GM21381 (cell line): ENCODE results near the gene RAET1G.
A peak's percentile ranks its signal among the peaks of the same experiment; 100 is the strongest.
"Not testable (repeated sequence)": the region's sequence is repeated elsewhere in the genome, so short reads cannot be mapped to it uniquely, and the experiment has no call there.

Source experiments
- ATAC-seq: cut with Tn5 transposase; IDR thresholded peaks from one replicate; pipeline ENCODE4 v1.9.1; 2021; ENCODE audit warnings: mild to moderate bottlenecking, moderate library complexity; ENCODE audit not compliant: unreplicated experiment

The RAET1G gene

DNA sequence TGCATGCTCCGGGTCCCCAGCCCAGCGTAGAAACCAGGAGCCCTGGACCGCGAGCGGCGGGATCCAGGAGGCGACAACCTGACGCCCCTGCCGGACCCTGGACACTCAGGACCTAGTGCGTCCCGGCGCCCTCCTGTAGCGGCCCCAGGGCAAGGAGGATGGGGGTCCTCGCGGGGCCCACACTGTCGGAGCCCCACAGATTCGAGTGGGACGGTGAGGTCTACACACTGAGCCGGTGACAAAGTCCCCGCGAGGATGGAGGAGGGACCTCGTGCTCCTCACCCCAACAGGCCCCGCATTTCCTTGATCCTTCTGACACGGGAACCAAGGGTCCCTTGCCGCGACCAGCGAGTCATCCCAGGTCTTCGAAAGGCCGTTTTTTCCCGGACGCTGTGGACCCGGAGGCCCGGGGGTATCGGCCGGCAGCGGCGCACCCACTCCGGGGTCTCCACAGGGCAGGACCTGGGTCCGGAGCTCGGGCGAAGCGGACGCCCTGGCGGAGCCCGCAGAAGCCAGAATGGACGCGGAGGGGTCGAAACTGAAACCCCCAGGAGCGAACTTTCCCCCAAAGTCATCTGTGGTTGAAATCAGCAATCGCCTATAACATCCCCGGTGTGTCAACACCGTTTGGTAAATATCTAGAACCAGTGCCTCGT, 31.5 kb upstream of the RAET1G start:
- ATAC-seq, result not testable (repeated sequence)

DNA sequence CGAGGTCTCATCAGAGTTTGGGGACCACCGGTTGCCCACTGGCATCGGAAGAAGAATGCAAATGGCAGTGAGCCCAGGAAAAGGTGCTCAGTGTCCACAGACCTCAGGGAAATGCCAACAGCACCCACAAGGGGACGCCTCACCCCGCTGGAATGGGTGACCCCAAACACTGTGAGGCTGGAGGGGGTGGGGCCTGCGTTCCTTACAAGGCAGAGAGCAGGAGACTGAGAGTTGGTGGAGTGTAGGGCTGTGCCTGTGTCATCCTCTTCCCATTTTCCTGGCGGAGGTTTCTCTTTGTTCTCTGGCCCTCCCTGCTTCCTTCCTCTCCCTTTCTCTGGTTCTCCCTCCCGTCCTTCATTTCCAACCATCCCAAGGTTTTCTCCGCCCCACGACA, 31.0 kb upstream of the RAET1G start:
- not testable (repeated sequence) for ATAC-seq

DNA sequence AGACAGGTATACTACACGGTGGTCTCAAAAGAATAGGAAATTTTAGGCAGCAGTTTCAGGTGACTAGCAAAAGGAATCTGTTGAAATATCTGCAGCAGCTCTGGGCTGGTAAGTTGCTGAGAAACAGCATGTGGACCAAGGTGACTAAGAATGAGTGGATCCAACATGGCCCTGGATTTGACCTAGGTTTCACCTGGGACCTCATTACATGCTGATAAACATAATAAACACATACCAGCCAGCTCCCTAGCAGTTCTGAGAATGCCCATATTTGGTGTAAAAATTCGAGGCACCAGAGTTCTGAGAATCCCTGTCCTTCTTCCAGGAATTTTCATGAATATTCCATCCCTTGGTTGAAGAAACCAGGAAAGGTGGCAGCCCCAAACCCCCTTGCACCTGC, 30.5 kb upstream of the RAET1G start:
- not testable (repeated sequence) for ATAC-seq

GRCh38 chr6:149951626-149952025, 28.7 kb upstream of the RAET1G start:
- ATAC-seq, result no peak

- no peak for ATAC-seq
Observed at GRCh38 chr6:149951096-149951495, 28.2 kb upstream of the RAET1G start.

DNA sequence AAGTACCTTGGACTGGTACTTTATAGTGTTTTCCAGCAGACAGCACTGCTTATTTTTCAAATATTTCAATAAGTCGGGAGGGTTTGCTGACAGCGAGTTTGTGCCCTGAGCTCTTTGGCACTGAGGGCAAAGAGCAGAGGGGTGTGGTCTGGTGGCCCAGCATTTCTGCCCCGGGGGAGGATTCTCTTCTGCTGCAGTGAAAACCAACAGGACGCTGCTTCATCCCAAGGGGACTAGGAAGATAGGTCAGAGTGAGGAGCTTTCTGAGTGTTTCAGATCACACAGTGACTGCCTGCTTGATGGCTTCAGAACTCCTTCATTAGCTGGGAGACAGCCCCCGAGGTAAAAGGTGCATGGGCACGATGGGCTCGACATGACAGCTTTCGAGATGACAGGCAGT, 27.5 kb upstream of the RAET1G start:
- no peak for ATAC-seq

GRCh38 chr6:149948616-149949015, 25.7 kb upstream of the RAET1G start:
- ATAC-seq, result no peak

DNA sequence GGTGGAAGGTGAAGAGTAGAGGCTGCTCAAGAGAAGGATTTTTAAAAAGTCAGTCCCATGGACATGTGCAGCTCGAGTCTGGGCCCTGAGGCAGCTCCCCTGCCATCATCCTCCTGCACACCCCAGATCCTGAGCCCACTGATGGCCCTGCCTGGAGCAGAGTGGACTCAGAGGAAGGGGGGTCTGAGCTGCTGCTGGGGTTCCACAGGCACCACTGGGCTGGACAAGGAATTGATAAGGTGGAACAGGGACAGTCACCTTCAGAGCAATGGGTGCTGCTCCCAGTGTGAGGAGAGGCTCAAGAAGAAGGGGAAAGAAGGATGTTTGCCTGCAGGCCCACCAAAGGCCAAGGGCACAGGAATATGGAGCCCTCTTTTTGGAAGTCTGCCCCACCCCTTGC, 25.1 kb upstream of the RAET1G start:
- no peak for ATAC-seq

DNA sequence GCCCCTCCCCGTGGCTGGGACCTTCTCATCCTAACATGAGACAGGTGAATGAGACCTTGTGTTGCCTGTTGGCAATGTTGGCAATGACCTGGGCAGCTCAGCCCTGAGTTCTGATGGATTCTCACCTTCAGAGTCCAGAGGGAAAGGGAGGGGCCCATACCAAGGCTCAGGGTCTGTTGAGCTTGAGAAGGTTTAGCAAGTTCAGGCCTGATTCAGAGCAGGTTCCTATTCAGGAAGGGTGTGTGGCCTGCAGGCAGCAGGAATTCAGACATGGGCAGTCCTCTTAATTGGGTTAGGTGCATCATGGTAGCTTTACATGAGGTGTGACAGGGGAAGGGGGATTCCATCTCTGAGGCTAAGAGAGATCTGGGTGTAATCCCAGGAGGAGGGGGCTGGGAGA, 24.6 kb upstream of the RAET1G start:
- ATAC-seq, result not testable (repeated sequence)

- ATAC-seq, result not testable (repeated sequence)
Observed at GRCh38 chr6:149946631-149947030, 23.7 kb upstream of the RAET1G start.

- not testable (repeated sequence) for ATAC-seq
Observed at GRCh38 chr6:149945276-149945675, 22.4 kb upstream of the RAET1G start.

- not testable (repeated sequence) for ATAC-seq
Observed at GRCh38 chr6:149943321-149943720, 20.4 kb upstream of the RAET1G start.

- no peak for ATAC-seq
Observed at GRCh38 chr6:149942461-149942829, 19.5 kb upstream of the RAET1G start.

DNA sequence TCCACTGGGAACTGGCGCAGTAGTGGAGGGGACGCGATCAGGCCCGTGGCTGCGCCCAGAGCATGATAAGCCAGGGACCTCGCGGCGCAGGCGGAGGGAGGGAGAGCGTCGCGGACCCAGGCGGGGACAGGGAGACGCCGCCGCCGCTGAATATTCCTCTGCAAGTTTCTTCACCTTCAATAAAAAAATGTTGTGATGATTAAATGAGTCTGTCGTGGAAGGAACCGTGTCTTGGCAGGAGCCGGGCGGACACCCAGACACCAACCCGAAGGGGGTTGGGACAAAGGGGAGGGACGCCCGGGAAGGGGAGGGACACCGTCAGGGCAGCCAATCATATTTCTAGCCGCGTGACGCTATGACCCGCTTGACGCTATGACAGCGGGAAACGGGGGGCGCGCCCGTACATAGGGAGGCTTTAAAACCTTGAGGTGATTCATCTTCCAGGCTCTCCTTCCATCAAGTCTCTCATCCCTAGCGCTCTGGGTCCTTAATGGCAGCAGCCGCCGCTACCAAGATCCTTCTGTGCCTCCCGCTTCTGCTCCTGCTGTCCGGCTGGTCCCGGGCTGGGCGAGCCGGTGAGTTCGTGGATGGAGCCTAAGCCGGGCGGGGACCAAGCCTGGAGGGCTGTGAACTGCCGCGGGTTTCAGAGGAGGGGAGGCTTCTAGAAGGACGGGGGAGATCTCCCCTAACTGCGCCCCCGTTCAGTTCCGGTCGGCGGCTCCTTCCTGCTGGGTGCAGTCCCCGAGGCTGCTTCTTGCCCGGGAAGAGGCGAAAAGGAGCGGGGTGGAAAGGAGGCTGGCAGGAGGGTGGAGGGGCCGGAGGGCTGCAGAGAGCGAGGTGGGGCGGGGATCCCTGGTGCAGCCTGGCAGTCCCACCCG, 18.9 kb upstream of the RAET1G start, which contains the start of gene ULBP2:
TSS of gene ULBP2 (plus strand) at position 432 of the 878 bp plus-strand sequence. CDS start at position 491, 59 bp downstream.
- ATAC-seq, result no peak

DNA sequence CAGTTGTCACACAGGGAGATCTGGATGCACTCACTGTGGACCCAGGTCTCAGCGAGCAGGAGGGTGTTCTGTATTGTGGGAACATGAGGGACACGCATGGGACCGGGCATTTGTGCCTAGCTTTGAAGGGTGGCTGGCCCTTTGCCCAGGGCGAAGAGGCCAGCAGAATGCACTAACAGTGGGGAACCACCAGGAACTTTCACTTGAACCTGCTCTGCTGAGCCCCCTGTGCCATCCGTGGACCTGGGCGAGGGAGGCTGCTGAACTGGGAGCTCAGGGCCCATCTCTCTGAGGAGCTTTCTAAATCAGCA, 17.7 kb upstream of the RAET1G start:
- ATAC-seq, result no peak

DNA sequence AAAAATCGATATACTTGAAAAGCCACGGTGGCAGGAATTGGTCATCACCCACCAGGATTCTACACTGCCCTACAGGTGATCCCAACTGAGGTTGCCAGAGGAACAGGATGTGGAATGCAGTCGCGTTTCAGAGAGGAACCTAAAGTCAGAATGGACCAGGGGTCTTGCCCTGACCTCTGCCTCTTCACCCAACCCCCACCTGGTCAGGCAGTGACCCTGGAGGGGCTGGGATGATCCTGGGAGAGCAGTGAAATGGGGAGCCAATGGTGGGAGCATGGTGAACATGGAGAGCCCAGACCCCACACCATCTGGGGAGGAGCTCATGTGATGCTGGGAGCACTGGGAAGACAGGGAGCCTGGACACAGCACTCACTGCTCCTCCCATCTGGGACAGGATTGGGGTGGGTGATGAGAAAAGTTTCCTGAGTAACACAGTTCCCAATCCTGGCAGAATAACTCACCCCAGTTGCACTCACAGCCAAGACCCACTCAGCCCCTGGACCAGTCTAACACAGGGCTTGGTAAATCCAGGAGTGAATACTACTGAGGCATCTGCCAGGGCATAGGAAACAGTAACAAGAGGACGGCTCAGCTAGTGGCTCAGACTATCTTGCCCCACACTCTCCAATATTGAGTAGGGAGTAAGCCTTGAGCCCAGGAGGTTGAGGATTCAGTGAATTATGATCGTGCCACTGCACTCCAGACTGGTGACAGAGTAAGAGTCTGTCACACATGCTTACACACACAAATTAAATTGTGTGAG, 17.2 kb upstream of the RAET1G start:
- no peak for ATAC-seq

DNA sequence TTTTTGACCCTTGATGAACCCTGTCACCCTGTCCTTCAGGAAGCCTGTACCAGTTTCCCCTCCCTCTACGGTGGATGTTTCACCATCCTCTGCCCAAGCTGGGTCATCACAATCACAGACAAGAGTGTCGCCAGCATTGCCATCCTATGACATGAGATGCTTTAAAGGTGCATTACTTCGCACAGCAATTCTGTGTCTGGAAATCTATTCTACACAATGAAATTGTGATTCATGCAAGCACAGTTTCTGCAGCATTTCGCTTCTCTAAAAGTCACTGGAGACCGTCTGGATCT, 16.4 kb upstream of the RAET1G start:
- no peak for ATAC-seq

DNA sequence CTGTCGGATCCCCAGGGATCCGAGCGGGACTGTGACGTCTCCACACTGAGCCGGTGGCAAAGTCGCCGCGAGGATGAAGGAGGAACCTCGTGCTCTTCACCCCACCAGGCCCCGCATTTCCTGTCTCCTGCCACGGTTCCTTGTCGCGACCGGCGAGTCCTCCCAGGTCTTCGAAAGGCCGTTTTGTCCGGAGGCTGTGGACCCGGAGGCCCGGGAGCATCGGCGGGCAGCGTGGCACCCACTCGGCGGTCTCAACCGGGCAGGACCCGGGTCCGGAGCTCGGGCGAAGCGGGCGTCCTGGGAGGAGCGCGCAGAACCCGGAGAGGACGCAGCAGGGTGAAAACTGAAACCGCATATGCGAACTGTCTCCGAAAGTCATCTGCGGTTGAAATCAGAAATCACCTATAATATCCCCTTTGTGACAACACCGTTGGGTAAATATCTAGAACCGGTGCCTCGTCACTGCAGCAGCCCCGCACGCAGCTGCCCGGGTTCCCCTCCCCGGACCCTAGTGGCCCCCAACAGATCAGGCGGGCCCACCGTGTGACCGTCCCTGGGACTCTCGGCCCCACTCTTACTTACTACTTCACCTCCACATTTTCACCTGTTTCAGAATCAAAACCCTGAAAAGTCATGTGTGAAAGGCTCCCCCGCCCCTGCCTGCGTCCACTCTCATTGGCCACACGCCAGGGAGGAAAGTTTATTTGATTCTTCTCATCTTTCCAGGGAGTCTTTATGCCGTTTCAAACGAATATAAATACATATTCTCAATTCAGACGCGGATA, 15.8 kb upstream of the RAET1G start:
- peak; percentile 76 for ATAC-seq

DNA sequence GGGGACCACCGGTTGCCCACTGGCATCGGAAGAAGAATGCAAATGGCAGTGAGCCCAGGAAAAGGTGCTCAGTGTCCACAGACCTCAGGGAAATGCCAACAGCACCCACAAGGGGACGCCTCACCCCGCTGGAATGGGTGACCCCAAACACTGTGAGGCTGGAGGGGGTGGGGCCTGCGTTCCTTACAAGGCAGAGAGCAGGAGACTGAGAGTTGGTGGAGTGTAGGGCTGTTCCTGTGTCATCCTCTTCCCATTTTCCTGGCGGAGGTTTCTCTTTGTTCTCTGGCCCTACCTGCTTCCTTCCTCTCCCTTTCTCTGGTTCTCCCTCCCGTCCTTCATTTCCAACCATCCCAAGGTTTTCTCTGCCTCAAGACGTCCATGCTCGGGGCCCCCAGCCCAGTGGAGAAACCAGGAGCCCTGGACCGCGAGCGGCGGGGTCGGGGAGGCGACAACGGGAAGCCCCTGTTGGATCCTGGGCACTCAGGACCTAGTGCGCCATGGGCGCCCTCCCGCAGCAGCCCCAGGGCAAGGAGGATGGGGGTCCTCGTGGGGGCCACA, 15.2 kb upstream of the RAET1G start:
- not testable (repeated sequence) for ATAC-seq

DNA sequence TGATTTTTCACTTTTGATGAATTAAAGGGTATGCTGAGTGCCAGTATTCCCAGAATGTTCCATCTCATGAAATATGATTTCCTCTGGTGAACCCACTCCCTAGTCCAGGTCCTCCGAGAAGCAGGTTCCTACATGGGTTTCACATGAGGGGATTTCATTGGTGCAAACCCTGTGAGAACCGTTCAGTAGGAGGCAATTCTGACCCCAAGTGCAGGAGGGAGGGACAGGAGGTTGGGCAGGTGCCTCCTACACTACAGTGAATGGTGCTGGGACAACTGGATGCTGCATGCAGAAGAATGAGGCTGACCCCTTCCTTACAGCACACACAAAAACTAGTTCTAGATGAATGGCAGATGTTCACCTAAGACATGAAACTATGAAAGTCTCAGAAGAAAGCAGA, 13.8 kb upstream of the RAET1G start:
- no peak for ATAC-seq

DNA sequence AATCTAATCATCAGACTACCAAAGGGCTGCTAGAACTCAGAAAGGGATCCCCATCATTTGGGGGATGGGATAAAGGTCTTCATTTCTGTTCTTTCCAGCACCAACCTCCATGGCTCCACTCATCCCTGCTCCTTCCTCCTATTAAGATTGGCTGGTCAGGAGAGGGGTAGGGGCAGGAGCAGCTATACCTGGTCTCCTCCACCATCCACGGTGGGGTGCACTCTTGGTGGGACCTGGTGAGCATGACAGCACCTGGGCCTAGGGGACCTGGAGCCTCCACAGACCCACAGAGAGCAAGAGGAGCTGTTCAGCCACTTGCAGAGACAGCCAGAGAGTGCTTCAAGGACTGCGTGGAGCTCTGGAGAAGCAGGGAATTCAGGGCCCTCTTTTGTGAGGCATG, 12.7 kb upstream of the RAET1G start:
- ATAC-seq, result no peak
